Measurements from ENCODE around the gene GATAD2B.
"Not testable (repeated sequence)": the region's sequence is repeated elsewhere in the genome, so short reads cannot be mapped to it uniquely, and the experiment has no call there.

The GATAD2B gene

GRCh38 chr1:153907134-153907533 is 15.6 kb downstream of the GATAD2B start:
- no peak for TF ChIP-seq CTCF (conservative IDR thresholded peaks at IDR 0.05; ENCODE audit: low read depth, low read length)

GRCh38 chr1:153906396-153906795 is 16.4 kb downstream of the GATAD2B start:
- no peak for TF ChIP-seq CTCF (conservative IDR thresholded peaks at IDR 0.05; ENCODE audit: low read depth, low read length)
- no peak overlapping the region for H3K4me3 ChIP-seq (ENCODE audit: low read length)
- no peak for DNase-seq (ENCODE audit: low read depth)

More at GRCh38 chr1:153907134-153907533, 15.6 kb downstream of the GATAD2B start:
- no peak for DNase-seq (ENCODE audit: low read depth)
- H3K4me3 ChIP-seq (ENCODE audit: low read length): no peak overlapping the region

- not testable (repeated sequence) for DNase-seq (ENCODE audit: low read depth)
Observed at GRCh38 chr1:153905908-153906307, 16.9 kb downstream of the GATAD2B start.

GRCh38 chr1:153903841-153904455 is 18.8 kb downstream of the GATAD2B start:
- H3K4me3 ChIP-seq (ENCODE audit: low read length): no peak overlapping the region
- TF ChIP-seq CTCF (conservative IDR thresholded peaks at IDR 0.05; ENCODE audit: low read depth, low read length): no peak
- DNase-seq (ENCODE audit: low read depth): no peak

More at GRCh38 chr1:153905908-153906307, 16.9 kb downstream of the GATAD2B start:
- not testable (repeated sequence) for H3K4me3 ChIP-seq (ENCODE audit: low read length)

GRCh38 chr1:153899509-153899908 is 23.3 kb downstream of the GATAD2B start:
- H3K4me3 ChIP-seq (ENCODE audit: low read length): no peak overlapping the region
- TF ChIP-seq CTCF (conservative IDR thresholded peaks at IDR 0.05; ENCODE audit: low read depth, low read length): no peak
- DNase-seq (ENCODE audit: low read depth): no peak

GRCh38 chr1:153895866-153896265 is 26.9 kb downstream of the GATAD2B start:
- not testable (repeated sequence) for DNase-seq (ENCODE audit: low read depth); H3K4me3 ChIP-seq (ENCODE audit: low read length)

GRCh38 chr1:153891042-153891441 is 31.7 kb downstream of the GATAD2B start:
- not testable (repeated sequence) for DNase-seq (ENCODE audit: low read depth); H3K4me3 ChIP-seq (ENCODE audit: low read length)

GRCh38 chr1:153888533-153888932 is 34.2 kb downstream of the GATAD2B start:
- TF ChIP-seq CTCF (conservative IDR thresholded peaks at IDR 0.05; ENCODE audit: low read depth, low read length): no peak
- no peak overlapping the region for H3K4me3 ChIP-seq (ENCODE audit: low read length)
- no peak for DNase-seq (ENCODE audit: low read depth)

- H3K4me3 ChIP-seq (ENCODE audit: low read length): no peak overlapping the region
- TF ChIP-seq CTCF (conservative IDR thresholded peaks at IDR 0.05; ENCODE audit: low read depth, low read length): no peak
- no peak for DNase-seq (ENCODE audit: low read depth)
Observed at GRCh38 chr1:153886127-153886526, 36.6 kb downstream of the GATAD2B start.

All from retinal pigment epithelial cell (primary cell).